Measurements from ENCODE around the gene NT5M.
"Not testable (repeated sequence)": the region's sequence is repeated elsewhere in the genome, so short reads cannot be mapped to it uniquely, and the experiment has no call there.

Gene NT5M

GRCh38 chr17:17300624-17301568, 2.3 kb upstream of the NT5M start:
- peak; percentile 69 for DNase-seq (ENCODE audit: low spot score)
- no peak for TF ChIP-seq CTCF (IDR thresholded peaks at IDR 0.05; ENCODE audit: extremely low read depth, insufficient read depth, missing control alignments)
- in situ Hi-C loops (cut with MboI; ENCODE audit: low pct_unique_long_range_greater_than_20kb, low sequenced_read_pairs, unreplicated experiment), result loop anchor here (25.0 kb wide), 1 partner anchor 289 kb away; no protein-coding TSS in a partner anchor

- DNase-seq (ENCODE audit: low spot score), result not testable (repeated sequence)
- in situ Hi-C loops (cut with MboI; ENCODE audit: low pct_unique_long_range_greater_than_20kb, low sequenced_read_pairs, unreplicated experiment), result loop anchor here (25.0 kb wide), 1 partner anchor 289 kb away; no protein-coding TSS in a partner anchor
These were observed 1.5 kb upstream of the NT5M start for GRCh38 chr17:17301659-17302058.

GRCh38 chr17:17303847-17304490, 796 bp downstream of the NT5M start:
- no peak for DNase-seq (ENCODE audit: low spot score)
- in situ Hi-C loops (cut with MboI; ENCODE audit: low pct_unique_long_range_greater_than_20kb, low sequenced_read_pairs, unreplicated experiment), result loop anchor here (25.0 kb wide), 1 partner anchor 292 kb away; no protein-coding TSS in a partner anchor
- TF ChIP-seq CTCF (IDR thresholded peaks at IDR 0.05; ENCODE audit: extremely low read depth, insufficient read depth, missing control alignments), result no peak

- DNase-seq (ENCODE audit: low spot score), result peak; percentile 70
- no peak for TF ChIP-seq CTCF (IDR thresholded peaks at IDR 0.05; ENCODE audit: extremely low read depth, insufficient read depth, missing control alignments)
- in situ Hi-C loops (cut with MboI; ENCODE audit: low pct_unique_long_range_greater_than_20kb, low sequenced_read_pairs, unreplicated experiment), result loop anchor here (25.0 kb wide), 1 partner anchor 292 kb away; no protein-coding TSS in a partner anchor
These were observed 1.4 kb downstream of the NT5M start for GRCh38 chr17:17304521-17304985.

- in situ Hi-C loops (cut with MboI; ENCODE audit: low pct_unique_long_range_greater_than_20kb, low sequenced_read_pairs, unreplicated experiment), result loop anchor here (25.0 kb wide), 1 partner anchor 293 kb away; no protein-coding TSS in a partner anchor
- DNase-seq (ENCODE audit: low spot score), result peak; percentile 87
- no peak for TF ChIP-seq CTCF (IDR thresholded peaks at IDR 0.05; ENCODE audit: extremely low read depth, insufficient read depth, missing control alignments)
These were observed 2.2 kb downstream of the NT5M start for GRCh38 chr17:17305281-17305801.

GRCh38 chr17:17309356-17309755, 6.2 kb downstream of the NT5M start:
- no peak for DNase-seq (ENCODE audit: low spot score)
- no peak for TF ChIP-seq CTCF (IDR thresholded peaks at IDR 0.05; ENCODE audit: extremely low read depth, insufficient read depth, missing control alignments)
- in situ Hi-C loops (cut with MboI; ENCODE audit: low pct_unique_long_range_greater_than_20kb, low sequenced_read_pairs, unreplicated experiment), result loop anchor here (25.0 kb wide), 1 partner anchor 297 kb away; no protein-coding TSS in a partner anchor

Data from GM13977 (cell line).